Right lobe of liver (tissue), 6 donors: ENCODE results near the gene ZNF398. TPM values are rescaled to one million over a fixed set of nuclear protein-coding genes. Genes with fewer than 3 reads are reported as not detected.

Source experiments
- ATAC-seq, 4 donors: fragments of 200-7000 bp; cut with Tn5 transposase; one replicate each; pipeline ENCODE4 v1.9.1; 2020; ENCODE audit warnings: mild to moderate bottlenecking in 4 of 4, moderate library complexity in 4 of 4
- DNase-seq, 3 donors: peaks; one replicate each; pipeline ENCODE4 v3.0.0-alpha.2; 2020
- H3K27ac ChIP-seq, 3 donors: fragments of 200-600 bp; one replicate each; pipeline ENCODE4 v1.8.0; 2022
- H3K27me3 ChIP-seq, 2 donors: fragments of 200-600 bp; one replicate each; pipeline ENCODE4 v1.8.0; 2022
- H3K36me3 ChIP-seq, 4 donors: fragments of 200-600 bp; sonication (generic) in 1 of 4; one replicate each; pipeline versions ENCODE4 v1.5.1 to v1.8.0; 2017 to 2022; ENCODE audit warnings: control low read depth in 1 of 4
- H3K4me1 ChIP-seq, 4 donors: fragments of 200-600 bp; sonication (generic) in 1 of 4; one replicate each; pipeline versions ENCODE4 v1.5.1 to v1.8.0; 2017 to 2022; ENCODE audit warnings: control low read depth in 1 of 4
- H3K4me3 ChIP-seq, 3 donors: fragments of 200-600 bp; one replicate each; pipeline ENCODE4 v1.8.0; 2022
- H3K9me3 ChIP-seq, 4 donors: fragments of 200-600 bp; sonication (generic) in 1 of 4; one replicate each; pipeline versions ENCODE4 v1.5.1 to v1.8.0; 2017 to 2022; ENCODE audit warnings: control low read depth in 1 of 4
- CTCF ChIP-seq, 4 donors: fragments of 200-600 bp in 3 of 4; fragments of 450-650 bp in 1 of 4; IDR thresholded peaks; one replicate each; pipeline versions ENCODE4 v1.5.1 to v1.8.0; 2016 to 2022; ENCODE audit warnings: antibody characterized with exemption in 4 of 4, mild to moderate bottlenecking in 2 of 4
- POLR2A ChIP-seq: fragments of 450-650 bp; IDR thresholded peaks from one replicate; pipeline ENCODE4 v1.6.1; 2017; ENCODE audit warnings: antibody characterized with exemption, mild to moderate bottlenecking
- WGBS: methylation state at CpG from one replicate; pipeline ENCODE4 v1.1.6; 2018; ENCODE audit warnings: low coverage, low lambda C conversion rate; ENCODE audit not compliant: insufficient coverage; ENCODE audit errors: missing lambda C conversion rate; 5-methylcytosine and 5-hydroxymethylcytosine counted together
- intact Hi-C, 2 donors: fragments of 100-400 bp; cut with DNase I; formaldehyde crosslinking; loops; one replicate each; pipeline versions ENCODE4 v1.11.2 to v1.14.1; 2022
- small RNA-seq, 2 experiments: library from RNA; depleted of rRNA; stranded (forward); fragments of <200 nt; gene quantifications; one replicate each; pipeline ENCODE3, GENCODE V24; 2016
- total RNA-seq, 6 experiments: library from RNA; depleted of rRNA in 2 of 6; stranded (reverse); fragments of >200 nt in 2 of 6; fragmentation: NEBNext Ultra II Directional in 3 of 6; extraction: Animal tissue kit (Norgen Biotek cat#: 25700) in 3 of 6; gene quantifications; one replicate each; pipeline versions ENCODE4 v1.1.0 to v1.2.4, GENCODE V29; 2016 to 2023
- donor health status: DM: no; HTN: yes; CAD: no.
- donor health status: DM: no; HTN: no; CAD: no.
- donor health status: DM: no; HTN: no; CAD: no.
- donor health status: DM: no; HTN: yes; CAD: no.
- donor health status: DM: no; HTN: yes; CAD: no.

The ZNF398 gene
- total RNA-seq, 6 experiments from 2014 or later = 5.3 to 7.9 (median 6.2) TPM

DNA sequence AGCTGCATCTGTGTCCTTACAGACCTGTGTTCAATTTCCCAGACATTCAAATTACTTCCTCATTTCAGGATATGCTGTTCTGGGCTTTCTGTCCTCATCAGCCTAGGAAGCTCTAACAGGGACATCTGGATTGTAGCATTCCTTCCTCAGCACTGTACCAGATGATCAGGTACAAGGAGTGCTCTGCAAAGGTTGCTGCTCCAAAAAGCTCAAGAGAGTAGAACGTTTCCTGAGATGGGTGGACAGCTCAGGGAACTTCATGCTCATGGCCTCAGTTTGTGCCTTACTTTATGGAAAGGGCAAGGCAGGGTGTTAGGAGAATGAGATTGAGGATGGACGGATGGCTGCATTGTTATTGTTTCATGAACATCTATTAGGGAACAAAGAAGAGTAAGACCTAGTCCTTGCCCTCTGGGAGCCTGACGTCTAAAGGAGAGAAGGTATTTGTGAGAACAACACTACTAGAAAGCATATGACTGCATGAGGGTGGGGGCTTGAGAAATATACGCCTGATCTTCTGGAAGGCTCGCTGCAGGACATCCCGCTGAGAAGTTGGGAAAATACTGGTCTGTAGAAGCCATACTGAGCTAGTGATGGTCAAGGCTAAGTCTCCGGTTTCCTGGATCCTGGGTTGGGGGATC lies 81.7 kb downstream of the ZNF398 start:
- H3K27ac ChIP-seq = no peak overlapping the region
- peak in 1 of 4 donors; percentile 8 for ATAC-seq
- WGBS = 37% methylated on average over 5 of the region's 7 CpGs

DNA sequence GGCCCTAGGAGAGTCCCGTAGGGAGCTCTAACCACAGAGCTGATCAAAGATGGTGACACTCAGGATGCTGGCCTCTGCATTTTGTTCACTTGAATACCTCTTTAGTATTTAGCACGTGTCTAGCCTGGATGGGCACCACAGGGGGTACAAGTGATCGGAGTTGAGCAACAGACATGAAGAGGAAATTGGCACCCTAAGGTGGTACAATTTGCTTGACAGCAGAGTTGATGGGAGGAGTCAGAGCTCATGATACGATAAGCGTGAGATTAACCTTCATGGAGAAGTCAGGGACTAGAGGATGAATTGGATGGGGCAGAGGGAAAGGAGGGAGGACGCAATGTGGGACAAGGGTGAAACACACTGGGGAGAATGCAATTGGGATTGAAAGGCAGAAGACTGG lies 82.3 kb downstream of the ZNF398 start:
- Histone ChIP-seq H3K4me3 (no peak overlapping the region), H3K27me3 (no peaks in the 10 kb centered on the region), H3K4me1 (no peaks in the 10 kb centered on the region), H3K36me3 (peaks cover 0 to 9% (median 2%) of the 10 kb centered on the region in 4 donors), H3K27ac (no peak overlapping the region), H3K9me3 (no peaks in the 10 kb centered on the region)
- 47% methylated on average over 6 of the region's 6 CpGs for WGBS
- DNase-seq (no peak), ATAC-seq (peak in 1 of 4 donors; percentile 10)
- TF ChIP-seq CTCF (IDR thresholded peaks at IDR 0.05) (no peak), POLR2A (no peak)
- intact Hi-C loops = no loop called here

More for the DNA sequence above, 81.7 kb downstream of the ZNF398 start:
- no peak for DNase-seq
- H3K9me3 ChIP-seq = no peaks in the 10 kb centered on the region
- peaks cover 0 to 14% (median 5%) of the 10 kb centered on the region in 4 donors for H3K36me3 ChIP-seq
- TF ChIP-seq CTCF (IDR thresholded peaks at IDR 0.05) (no peak), POLR2A (no peak)
- no peak overlapping the region for H3K4me3 ChIP-seq
- intact Hi-C loops = no loop called here
- H3K4me1 ChIP-seq = no peaks in the 10 kb centered on the region
- no peaks in the 10 kb centered on the region for H3K27me3 ChIP-seq

- no peak for ATAC-seq
- no peak overlapping the region for H3K4me3 ChIP-seq
These were observed 85.1 kb downstream of the ZNF398 start for GRCh38 chr7:149232362-149232761.

More at GRCh38 chr7:149232362-149232761, 85.1 kb downstream of the ZNF398 start:
- DNase-seq = no peak
- H3K36me3 ChIP-seq = no peaks in the 10 kb centered on the region
- no peaks in the 10 kb centered on the region for H3K27me3 ChIP-seq
- intact Hi-C loops = no loop called here
- H3K27ac ChIP-seq = no peak overlapping the region
- TF ChIP-seq CTCF (IDR thresholded peaks at IDR 0.05) = no peak
- TF ChIP-seq POLR2A = no peak
- no peaks in the 10 kb centered on the region for H3K9me3 ChIP-seq
- 44% methylated on average over 2 of the region's 2 CpGs for WGBS
- H3K4me1 ChIP-seq = no peaks in the 10 kb centered on the region

Small RNAs within 50 kb of the gene (small RNA-seq; reads per million reads assigned to genes)
- 0 reads per million in 2 experiments for gene AC004890.1
- gene RN7SL521P = 0.52 to 1.5 reads per million in 2 experiments

Other genes with a start within 250 kb of the ZNF398 start
- 100 to 1,000 TPM; 218 to 368 (median 272) TPM for gene PDIA4, start 118.9 kb upstream of the ZNF398 start, total RNA-seq
- gene ZNF786, start 56.7 kb upstream of the ZNF398 start, total RNA-seq = 1 to 10 TPM; 2.0 to 2.7 (median 2.4) TPM
- 1 to 10 TPM in 1 of 6 experiments, under 1 TPM in 5; 0.06 to 1.4 (median 0.44) TPM for gene ZNF425, start 21.1 kb upstream of the ZNF398 start, total RNA-seq
- 10 to 100 TPM in 3 of 6 experiments, 1 to 10 TPM in 3; 7.1 to 13.2 (median 10.0) TPM for gene ZNF282, start 48.1 kb downstream of the ZNF398 start, total RNA-seq
- gene ZNF212, start 92.2 kb downstream of the ZNF398 start, total RNA-seq = 1 to 10 TPM; 2.6 to 5.9 (median 4.7) TPM
- 1 to 10 TPM; 1.5 to 4.9 (median 3.0) TPM for gene ZNF783, start 114.7 kb downstream of the ZNF398 start, total RNA-seq